ENCODE results near the gene SRSF9.
"Not testable (repeated sequence)": the region's sequence is repeated elsewhere in the genome, so short reads cannot be mapped to it uniquely, and the experiment has no call there.

The SRSF9 gene

GRCh38 chr12:120481022-120481767 is 11.6 kb upstream of the SRSF9 start:
- no peak for DNase-seq (ENCODE audit: low spot score)

- DNase-seq (ENCODE audit: low spot score), result no peak
Observed at GRCh38 chr12:120480211-120480610, 10.7 kb upstream of the SRSF9 start.

- DNase-seq (ENCODE audit: low spot score), result no peak
Observed at GRCh38 chr12:120479458-120479857, 9.9 kb upstream of the SRSF9 start.

GRCh38 chr12:120475643-120476042 is 6.1 kb upstream of the SRSF9 start:
- no peak for DNase-seq (ENCODE audit: low spot score)

- no peak for DNase-seq (ENCODE audit: low spot score)
Observed at GRCh38 chr12:120474616-120474960, 5.0 kb upstream of the SRSF9 start.

GRCh38 chr12:120473807-120474615 is 4.5 kb upstream of the SRSF9 start:
- no peak for DNase-seq (ENCODE audit: low spot score)

GRCh38 chr12:120472521-120472920 is 3.0 kb upstream of the SRSF9 start:
- DNase-seq (ENCODE audit: low spot score), result no peak

GRCh38 chr12:120470150-120470784 is 719 bp upstream of the SRSF9 start:
- no peak for DNase-seq (ENCODE audit: low spot score)

- peak; percentile 34 for DNase-seq (ENCODE audit: low spot score)
Observed at GRCh38 chr12:120468821-120469449, 613 bp downstream of the SRSF9 start.

GRCh38 chr12:120468325-120468820 is 1.2 kb downstream of the SRSF9 start:
- peak; percentile 12 for DNase-seq (ENCODE audit: low spot score)

- DNase-seq (ENCODE audit: low spot score), result no peak
Observed at GRCh38 chr12:120467439-120467838, 2.1 kb downstream of the SRSF9 start.

- no peak for DNase-seq (ENCODE audit: low spot score)
Observed at GRCh38 chr12:120466560-120467315, 2.8 kb downstream of the SRSF9 start.

- no peak for DNase-seq (ENCODE audit: low spot score)
Observed at GRCh38 chr12:120465756-120466155, 3.8 kb downstream of the SRSF9 start.

GRCh38 chr12:120463712-120464111 is 5.8 kb downstream of the SRSF9 start:
- no peak for DNase-seq (ENCODE audit: low spot score)

GRCh38 chr12:120462099-120462640 is 7.4 kb downstream of the SRSF9 start:
- DNase-seq (ENCODE audit: low spot score), result no peak

GRCh38 chr12:120460157-120460556 is 9.4 kb downstream of the SRSF9 start:
- no peak for DNase-seq (ENCODE audit: low spot score)

GRCh38 chr12:120457133-120457532 is 12.4 kb downstream of the SRSF9 start:
- peak; percentile 25 for DNase-seq (ENCODE audit: low spot score)

GRCh38 chr12:120455302-120455701 is 14.2 kb downstream of the SRSF9 start:
- DNase-seq (ENCODE audit: low spot score), result no peak

- peak; percentile 34 for DNase-seq (ENCODE audit: low spot score)
Observed at GRCh38 chr12:120453977-120454376, 15.6 kb downstream of the SRSF9 start.

- no peak for DNase-seq (ENCODE audit: low spot score)
Observed at GRCh38 chr12:120453060-120453750, 16.3 kb downstream of the SRSF9 start.

- DNase-seq (ENCODE audit: low spot score), result not testable (repeated sequence)
Observed at GRCh38 chr12:120452524-120452923, 17.0 kb downstream of the SRSF9 start.
